ENCODE results near the gene BACH2.

- no peak for TF ChIP-seq HDAC6 (IDR thresholded peaks at IDR 0.05; ENCODE audit: low read depth, low read length)
- TF ChIP-seq CBX5 (IDR thresholded peaks at IDR 0.05; ENCODE audit: low read depth, low read length) = no peak
- TF ChIP-seq, protein P1, sequence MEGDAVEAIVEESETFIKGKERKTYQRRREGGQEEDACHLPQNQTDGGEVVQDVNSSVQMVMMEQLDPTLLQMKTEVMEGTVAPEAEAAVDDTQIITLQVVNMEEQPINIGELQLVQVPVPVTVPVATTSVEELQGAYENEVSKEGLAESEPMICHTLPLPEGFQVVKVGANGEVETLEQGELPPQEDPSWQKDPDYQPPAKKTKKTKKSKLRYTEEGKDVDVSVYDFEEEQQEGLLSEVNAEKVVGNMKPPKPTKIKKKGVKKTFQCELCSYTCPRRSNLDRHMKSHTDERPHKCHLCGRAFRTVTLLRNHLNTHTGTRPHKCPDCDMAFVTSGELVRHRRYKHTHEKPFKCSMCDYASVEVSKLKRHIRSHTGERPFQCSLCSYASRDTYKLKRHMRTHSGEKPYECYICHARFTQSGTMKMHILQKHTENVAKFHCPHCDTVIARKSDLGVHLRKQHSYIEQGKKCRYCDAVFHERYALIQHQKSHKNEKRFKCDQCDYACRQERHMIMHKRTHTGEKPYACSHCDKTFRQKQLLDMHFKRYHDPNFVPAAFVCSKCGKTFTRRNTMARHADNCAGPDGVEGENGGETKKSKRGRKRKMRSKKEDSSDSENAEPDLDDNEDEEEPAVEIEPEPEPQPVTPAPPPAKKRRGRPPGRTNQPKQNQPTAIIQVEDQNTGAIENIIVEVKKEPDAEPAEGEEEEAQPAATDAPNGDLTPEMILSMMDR (IDR thresholded peaks at IDR 0.05; ENCODE audit: control extremely low read depth in 1 of 3, insufficient read depth in 1 of 3, low read depth in 1 of 3, low read length in 3 of 3) = no peak
- TF ChIP-seq TAF1 (IDR thresholded peaks at IDR 0.05; ENCODE audit: low read depth, low read length) = no peak
- no peak for TF ChIP-seq SUZ12 (IDR thresholded peaks at IDR 0.05; ENCODE audit: low read length)
- no peak for TF ChIP-seq CEBPB (IDR thresholded peaks at IDR 0.05; ENCODE audit: low read depth, low read length)
- no peak for TF ChIP-seq POLR2A (IDR thresholded peaks at IDR 0.05; ENCODE audit: control extremely low read depth in 1 of 2, low read depth in 2 of 2, low read length in 2 of 2)
- TF ChIP-seq SRF (IDR thresholded peaks at IDR 0.05; ENCODE audit: low read depth, low read length) = no peak
These were observed 375.4 kb downstream of the BACH2 start for GRCh38 chr6:89921197-89921596.
